Measurements from ENCODE around the gene TBC1D30. TPM values are rescaled to one million over a fixed set of nuclear protein-coding genes. Genes with fewer than 3 reads are reported as not detected.
"Not testable (repeated sequence)": the region's sequence is repeated elsewhere in the genome, so short reads cannot be mapped to it uniquely, and the experiment has no call there.

Gene TBC1D30
- polyA plus RNA-seq, 4 donors, result 5.4 to 6.7 (median 5.8) TPM

DNA sequence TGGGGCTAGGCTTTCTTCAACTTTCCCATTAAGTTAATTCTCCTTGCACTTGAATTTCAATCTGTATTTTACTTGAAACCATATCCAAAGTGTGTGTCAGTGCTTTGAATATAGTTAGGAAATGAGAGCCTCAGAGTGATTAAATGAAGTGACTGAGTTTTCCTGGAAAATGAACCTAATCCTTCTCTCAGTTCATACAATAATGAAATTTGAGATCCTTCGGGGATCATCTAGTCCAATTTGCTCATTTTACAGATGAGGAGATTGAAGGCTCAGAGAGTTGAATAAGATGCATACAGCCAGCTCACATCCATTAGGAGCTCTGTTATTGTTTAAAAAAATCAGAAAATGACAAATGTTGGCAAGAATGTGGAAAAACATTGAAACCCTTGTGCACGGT lies 18.3 kb upstream of the TBC1D30 start:
- no peak for DNase-seq (ENCODE audit: low read depth in 4 of 4, low spot score in 2 of 4)

DNA sequence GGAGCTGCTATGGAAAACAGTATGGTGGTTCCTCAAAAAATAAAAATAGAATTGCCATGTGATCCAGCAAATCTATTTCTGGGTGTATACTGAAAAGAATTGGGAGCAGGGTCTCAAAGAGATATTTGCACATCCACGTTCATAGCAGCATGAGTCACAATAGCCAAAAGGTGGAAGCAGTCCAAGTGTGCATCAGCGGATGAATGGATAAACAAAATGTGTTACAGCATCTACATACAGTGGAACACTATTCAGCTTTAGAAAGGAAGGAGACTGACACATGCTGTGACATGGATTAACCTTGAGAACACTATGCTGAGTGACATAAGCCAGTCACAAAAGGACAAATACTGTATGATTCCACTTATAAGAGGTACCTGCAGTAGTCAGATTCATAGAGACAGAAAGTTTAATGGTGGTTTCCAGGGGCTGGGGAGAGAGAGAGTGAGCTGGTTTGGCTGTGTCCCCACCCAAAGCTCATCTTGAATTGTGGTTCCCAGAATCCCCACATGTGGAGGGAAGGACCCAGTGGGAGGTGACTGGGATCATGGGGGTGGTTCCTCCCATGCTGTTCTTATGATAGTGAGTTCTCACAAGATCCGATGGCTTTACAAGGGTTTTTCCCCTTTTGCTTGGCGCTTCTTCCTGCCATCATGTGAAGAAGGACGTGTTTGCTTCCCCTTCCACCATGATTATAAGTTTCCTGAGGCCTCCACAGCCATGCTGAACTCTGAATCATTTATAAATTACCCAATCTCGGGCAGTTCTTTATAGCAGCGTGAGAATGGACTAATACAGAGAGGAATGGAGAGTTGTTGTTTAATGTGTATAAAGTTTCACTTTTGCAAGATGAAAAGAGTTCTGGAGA lies 17.6 kb upstream of the TBC1D30 start:
- DNase-seq (ENCODE audit: low read depth in 4 of 4, low spot score in 2 of 4), result no peak

DNA sequence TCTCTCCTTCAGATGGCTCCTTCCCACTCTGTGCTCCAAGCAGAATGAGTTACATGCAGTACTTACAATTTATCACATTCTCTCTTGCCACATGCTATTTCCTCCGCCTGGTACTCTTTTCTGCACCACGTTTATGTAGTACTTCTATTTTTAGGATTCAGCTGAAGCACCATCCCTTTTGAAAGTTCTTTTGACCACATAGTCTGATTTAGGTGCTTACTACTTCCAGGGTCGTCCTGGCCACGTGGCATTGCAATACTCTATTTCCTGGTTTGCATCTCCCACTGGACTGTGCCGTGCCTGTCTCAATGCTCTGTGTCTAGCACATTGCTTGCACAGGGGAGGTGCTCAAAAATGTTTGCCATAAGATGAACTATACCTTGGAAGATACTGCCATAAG lies 16.3 kb upstream of the TBC1D30 start:
- DNase-seq (ENCODE audit: low read depth in 4 of 4, low spot score in 2 of 4), result no peak

DNA sequence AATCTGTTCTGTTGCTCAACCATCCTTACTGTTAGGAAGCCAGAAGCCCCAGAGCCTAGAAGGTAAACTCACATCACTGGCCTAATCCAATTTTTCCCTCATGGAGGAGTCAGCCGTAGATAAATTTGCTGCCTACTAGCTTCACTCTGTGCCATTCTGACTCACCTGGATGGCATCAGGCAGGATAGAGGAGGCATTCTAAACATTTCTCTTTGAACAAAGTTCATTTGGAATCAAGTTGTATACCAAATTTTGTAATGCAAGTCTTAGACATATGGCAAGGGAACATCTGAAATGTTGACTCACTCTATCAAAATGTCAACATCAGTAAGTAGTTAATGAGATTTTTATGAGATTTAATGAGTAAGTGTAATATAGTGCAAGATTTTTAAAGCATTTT lies 13.6 kb upstream of the TBC1D30 start:
- DNase-seq (ENCODE audit: low read depth in 4 of 4, low spot score in 2 of 4), result no peak

DNA sequence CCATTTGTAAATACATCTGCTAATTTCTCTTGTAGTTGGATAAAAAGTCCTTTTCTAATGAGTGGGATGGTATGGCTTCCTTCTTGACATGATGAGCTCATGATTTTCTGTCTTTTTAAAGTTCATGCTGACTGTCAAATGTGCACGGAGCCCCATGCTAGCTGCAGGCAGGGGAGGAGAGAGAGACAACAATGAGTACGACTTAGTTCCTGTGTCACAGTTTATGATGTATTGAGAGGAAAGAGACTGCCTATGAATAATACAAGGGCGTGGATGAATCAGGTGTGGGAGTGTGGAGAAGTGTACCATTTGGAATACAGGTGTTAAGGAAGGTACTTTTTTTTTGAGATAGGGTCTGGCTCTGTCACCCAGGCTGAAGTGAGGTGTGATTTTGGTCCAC lies 10.7 kb upstream of the TBC1D30 start:
- no peak for DNase-seq (ENCODE audit: low read depth in 4 of 4, low spot score in 2 of 4)

DNA sequence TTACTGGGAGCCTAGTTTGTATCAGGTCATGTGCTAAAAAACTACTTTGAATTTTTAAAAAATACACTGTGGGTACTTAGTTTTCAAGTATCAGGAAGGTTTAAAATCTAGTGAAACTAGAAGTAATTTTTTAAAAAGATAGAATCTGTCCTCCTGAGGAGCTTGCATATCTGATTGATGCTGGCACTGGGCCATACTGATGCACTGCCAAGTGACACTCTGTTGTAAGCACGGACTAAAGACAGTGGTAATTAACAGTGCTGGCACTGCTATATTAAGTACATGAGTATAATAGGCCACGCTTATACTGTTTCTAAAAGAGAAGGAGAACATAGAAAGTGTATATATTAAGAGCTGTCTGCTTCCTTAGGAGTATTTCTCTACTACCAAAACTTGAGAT lies 10.0 kb upstream of the TBC1D30 start:
- no peak for DNase-seq (ENCODE audit: low read depth in 4 of 4, low spot score in 2 of 4)

DNA sequence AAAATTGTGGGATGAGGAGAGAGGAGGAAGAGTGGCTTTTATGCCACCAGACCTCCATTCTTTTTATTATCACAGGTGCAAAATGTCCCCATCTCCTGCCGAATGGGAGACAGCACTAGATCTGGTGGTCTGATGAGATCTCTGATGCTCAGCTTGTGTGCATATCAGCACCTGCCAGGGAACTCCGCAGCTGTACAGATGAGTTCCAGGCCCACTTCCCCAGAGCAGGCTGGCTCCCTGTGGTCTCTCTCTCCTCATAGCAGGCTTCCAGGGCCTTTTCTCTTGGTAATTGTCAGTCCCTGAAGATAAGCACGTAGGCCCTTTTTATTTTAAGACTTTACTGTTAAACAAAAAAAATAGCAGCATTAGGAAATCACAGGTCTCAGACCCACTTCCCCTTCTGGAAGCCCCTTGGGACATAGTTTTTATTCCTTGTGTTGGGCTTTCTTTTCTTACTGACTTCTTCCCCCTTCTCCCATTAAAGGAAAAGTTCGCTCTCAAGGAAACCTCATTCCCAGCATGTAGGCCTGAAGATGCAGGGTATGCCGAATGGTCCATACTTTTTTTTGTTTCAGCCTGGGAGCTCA lies 4.5 kb upstream of the TBC1D30 start:
- no peak for DNase-seq (ENCODE audit: low read depth in 4 of 4, low spot score in 2 of 4)

DNA sequence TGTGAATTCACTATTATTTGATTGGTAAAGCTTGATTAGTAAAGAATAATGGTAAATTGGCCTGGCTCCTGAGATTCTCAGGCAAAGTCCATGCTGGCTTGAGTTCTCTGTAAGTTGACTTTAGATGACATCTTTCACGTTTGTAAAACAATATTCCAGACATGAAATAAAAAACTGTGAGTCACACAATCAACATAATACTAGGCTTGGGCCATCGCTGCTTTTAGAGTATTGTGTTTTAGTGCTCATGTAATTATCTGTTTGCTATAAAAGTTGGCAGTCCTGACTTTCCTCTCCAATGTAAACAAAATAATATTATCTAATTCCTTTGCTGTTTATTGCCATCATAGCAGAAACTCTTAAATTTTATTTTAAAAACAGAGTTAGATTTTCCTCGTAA lies 3.9 kb upstream of the TBC1D30 start:
- DNase-seq (ENCODE audit: low read depth in 4 of 4, low spot score in 2 of 4), result no peak

DNA sequence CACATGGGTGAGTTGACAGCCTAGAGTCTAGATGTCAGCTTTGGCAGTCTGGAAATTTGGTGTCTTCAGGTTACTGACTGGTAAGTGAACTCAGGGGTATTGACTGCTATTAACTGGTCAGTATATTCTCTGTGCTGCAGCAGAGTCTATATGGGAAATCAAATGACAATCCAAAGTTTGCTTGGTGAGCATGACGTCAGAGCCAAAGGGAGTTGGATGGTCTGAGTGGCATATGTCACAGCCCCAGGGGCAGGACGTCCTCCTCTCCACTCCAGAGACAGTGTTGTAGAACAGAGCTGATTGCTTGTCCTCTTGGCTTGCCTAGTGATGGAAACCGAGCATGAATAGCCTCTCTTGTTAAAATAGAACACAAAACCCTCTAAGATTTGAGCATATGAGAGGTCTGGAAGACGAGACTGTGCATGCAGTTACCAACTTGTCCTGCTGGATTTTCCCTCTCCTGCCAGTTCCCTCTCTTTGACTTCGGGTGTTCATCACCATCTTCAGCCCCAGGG lies 3.3 kb upstream of the TBC1D30 start:
- DNase-seq (ENCODE audit: low read depth in 4 of 4, low spot score in 2 of 4), result no peak

DNA sequence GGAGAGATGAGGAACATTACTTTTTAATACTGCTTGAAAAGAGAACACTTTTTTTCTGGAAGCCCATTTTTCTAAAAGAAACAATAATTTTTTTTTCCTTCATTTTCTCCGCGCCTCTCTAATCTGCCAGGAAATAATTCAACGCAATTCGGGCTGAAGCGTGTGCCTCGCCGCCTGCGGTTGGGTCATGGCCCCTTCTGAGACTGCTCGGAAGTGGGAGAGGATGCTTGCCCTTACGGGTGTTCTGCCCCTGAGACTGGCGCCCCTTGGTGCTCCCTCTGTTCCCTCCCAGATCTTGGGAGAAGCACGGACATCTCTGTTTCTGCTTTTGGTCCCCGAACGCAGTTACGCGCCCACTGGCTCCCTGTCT lies 332 bp upstream of the TBC1D30 start:
- no peak for DNase-seq (ENCODE audit: low read depth in 4 of 4, low spot score in 2 of 4)

DNA sequence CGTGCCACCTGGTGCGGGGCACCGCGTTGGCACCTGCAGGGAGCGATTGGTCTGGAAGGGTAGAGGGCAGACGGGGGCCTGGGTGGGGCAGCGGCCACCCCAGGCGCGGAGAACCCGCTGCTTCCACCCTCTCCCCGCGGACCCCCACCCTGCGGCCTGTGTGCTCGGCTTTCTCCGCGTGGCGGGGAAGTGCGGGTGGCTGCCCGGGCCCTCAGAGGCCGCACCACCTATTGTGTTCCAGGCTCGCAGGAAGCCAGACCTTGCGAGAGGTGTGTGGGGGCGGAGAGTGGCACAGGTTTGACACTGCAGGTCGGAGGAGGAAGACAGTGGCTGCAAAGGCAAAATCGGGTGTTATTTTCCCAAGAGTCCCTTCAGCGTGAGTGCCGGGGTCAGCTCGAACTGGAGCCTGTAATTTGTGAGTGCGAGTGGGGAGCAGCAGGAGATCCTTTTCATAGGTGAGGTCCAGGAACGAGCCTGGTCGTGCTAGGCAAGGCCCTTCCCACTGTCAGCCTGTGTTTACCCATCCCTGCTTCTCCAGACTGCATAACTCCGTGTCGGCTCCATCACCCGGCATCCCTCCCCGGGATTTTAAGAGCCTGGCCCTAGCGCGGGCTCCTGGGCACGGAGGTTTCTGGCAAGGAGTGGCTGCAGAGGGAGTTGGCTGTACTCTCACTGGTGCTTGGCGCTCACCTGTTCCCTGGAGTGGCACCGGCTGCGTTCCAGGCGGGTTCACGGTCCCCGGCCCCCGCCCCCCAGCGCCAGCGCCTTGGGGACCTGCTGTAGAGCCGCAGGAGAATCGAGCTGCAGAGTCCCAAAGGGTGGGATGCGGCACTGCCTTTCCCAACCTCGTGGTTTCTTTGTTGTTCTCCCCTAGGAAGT lies 935 bp downstream of the TBC1D30 start:
- DNase-seq (ENCODE audit: low read depth in 4 of 4, low spot score in 2 of 4), result no peak

DNA sequence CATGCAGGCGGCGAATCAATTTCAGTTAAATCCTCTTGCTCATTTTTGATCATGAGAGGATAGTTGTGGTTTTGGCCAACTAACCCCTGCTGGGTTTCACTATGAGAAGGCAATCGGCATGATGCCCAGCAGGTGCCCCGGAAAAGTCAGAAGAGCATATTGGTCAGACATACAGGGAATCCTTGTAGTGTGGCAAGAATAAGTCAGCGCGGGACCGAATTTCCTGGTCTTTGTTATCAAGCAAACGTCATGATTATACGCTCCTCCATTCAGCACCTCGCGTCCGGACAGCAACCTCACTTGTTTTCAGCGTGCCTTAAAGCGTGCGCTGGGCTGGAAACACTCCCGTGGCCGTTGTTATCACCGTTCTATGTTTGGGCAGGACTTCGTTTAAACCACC lies 1.8 kb downstream of the TBC1D30 start:
- peak; percentile 51 to 86 (median 63) for DNase-seq (ENCODE audit: low read depth in 4 of 4, low spot score in 2 of 4)

DNA sequence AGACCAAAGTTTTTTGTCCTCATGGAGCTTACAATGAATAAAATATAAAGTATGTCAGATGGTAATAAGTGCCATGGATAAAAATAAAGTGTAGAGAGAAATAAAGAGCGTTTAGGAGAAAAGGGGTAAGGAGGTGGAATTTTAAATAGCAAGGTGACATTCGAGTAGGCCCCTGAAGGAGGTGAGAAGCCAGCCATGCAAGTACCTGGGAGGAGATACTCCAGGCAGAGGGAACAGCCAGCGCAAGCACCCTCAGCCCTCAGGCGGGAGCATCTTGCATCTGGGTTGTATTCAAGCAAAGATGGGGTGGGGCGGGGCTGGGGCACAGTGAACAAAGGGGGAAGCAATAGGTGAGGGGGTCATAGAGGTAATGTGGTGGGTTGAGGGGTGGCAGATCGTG lies 4.3 kb downstream of the TBC1D30 start:
- DNase-seq (ENCODE audit: low read depth in 4 of 4, low spot score in 2 of 4), result no peak

DNA sequence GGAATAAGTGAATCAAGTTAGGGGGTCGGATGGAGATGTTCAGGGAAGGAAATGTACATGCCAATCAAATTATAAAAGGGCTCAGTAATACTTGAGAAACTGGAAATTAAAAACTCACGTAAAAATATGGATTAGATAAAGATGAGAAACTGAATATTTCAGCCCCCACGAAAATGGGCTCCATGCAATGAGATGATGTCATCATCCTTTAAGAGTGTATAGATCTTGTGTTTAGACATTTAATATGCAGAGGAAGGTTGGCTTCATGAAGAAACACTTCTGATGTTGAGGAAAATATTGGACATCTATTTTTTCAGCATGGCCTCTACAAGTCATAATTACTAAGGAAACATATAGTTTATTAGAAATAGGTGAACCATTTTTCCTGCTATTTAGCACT lies 9.5 kb downstream of the TBC1D30 start:
- no peak for DNase-seq (ENCODE audit: low read depth in 4 of 4, low spot score in 2 of 4)

DNA sequence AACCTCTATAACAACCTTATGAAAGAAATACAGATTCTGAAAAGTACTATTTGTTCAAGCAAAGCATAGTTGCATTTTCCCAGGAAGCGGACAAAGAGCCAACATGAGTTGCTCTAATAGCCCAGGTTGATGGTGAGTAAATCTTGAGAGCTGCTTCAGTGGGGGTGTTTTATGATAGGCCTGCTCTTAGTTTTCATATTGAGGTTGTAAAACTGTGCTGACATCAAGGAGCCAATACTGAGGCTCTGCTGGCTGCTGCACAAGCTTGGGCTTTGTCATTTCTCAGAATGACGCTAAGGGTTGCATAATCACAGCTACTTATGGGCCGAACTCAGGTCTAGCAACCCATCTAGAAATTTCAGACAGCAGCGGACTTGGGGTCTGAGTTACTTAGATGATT lies 11.5 kb downstream of the TBC1D30 start:
- DNase-seq (ENCODE audit: low read depth in 4 of 4, low spot score in 2 of 4), result no peak

DNA sequence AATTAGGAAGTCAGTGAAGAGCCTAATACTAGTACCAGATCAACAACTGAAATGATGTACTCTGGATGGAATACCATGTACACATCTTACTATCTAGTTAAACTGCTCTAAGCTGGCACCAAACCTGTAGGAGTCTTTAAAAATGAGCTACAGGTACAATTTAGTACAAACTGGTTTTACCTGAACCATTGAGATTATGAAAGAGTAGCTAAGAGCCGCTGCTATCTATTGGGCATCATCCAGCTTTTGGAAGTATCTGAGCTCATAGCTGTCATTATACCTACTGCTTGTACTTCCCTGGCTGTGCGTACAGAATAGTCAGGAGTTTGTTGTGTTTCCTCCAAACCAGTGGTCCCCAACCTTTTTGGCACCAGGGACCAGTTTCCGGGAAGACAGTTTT lies 12.4 kb downstream of the TBC1D30 start:
- DNase-seq (ENCODE audit: low read depth in 4 of 4, low spot score in 2 of 4), result no peak

DNA sequence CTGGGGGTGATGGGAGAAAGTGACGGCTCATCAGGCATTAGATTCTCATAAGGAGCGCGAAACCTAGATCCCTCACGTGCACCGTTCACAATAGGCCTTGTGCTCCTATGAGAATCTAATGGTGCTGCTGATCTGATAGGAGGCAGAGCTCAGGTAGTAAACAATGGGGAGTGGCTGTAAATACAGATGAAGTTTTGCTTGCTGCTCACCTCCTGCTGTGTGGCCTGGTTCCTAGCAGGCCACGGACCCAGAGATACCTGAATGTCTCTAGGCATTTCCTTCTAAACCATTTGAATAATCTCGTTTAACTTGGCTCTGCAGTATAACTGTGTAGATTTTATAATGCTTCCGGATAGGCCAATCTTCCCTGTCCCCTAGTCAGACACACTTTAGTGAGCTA lies 13.0 kb downstream of the TBC1D30 start:
- DNase-seq (ENCODE audit: low read depth in 4 of 4, low spot score in 2 of 4), result no peak

DNA sequence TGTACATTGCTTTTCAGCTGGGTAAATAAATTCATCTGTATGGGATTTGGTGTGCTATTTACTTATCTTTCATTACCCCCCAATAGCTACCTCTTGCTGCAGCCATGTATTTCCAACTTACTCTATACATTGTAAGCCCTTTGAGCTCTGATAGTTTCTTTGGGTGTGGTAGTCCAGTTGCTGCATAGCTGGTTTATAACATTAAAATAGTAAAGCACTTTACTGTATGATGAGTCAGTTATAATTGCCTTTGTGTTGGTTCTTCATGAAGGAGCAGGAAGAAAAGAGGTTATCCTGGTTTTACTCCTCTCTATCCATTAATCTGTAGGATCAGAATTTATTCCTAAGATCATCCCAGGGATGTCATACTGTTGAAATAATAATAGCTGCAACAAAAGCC lies 15.7 kb downstream of the TBC1D30 start:
- DNase-seq (ENCODE audit: low read depth in 4 of 4, low spot score in 2 of 4), result no peak

DNA sequence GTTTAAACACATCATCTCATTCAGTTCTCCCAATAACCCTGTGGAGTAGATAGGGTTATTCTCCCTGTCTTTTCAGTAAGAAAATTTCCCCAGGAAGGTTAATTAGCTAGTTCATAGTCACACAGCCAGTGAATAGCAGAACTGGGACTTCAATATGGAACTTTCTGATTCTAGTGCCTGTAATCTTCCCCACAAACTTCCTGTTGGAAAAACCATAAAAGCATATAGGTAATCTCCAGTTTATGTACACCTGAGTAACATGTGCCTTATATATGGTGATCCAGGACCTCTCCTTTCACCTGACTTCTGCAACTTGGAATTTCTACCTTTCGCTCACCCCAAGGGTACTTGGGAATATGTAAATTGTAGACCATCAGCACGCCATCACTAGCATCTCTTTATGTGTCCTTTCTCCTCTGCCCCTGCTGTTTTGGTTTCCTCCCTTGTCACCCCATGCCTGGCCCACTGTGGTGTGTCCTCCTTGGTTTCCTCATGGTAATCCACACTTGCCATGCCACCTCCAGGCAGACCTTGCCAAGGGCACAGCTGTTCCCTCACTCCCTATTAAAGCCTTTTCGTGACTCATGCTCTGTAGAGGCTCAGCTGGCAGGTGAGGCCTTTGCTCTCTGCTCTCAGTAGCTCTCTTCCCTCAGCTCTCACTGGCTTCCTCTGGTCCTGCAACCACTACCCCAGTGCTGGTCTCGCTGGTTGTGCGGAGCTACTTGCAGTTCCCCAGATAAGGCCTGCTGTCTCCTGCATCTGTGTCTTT lies 16.7 kb downstream of the TBC1D30 start:
- DNase-seq (ENCODE audit: low read depth in 4 of 4, low spot score in 2 of 4), result no peak

DNA sequence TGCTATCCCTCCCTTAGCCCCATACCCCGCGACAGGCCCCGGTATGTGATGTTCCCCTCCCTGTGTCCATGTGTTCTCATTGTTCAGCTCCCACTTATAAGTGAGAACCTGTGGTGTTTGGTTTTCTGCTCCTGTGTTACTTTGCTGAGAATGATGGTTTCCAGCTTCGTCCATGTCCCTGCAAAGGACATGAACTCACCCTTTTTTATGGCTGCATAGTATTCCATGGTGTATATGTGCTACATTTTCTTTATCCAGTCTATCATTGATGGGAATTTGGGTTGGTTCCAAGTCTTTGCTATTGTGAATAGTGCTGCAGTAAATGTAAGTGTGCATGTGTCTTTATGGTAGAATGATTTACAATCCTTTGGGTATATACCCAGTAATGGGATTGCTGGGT lies 24.0 kb downstream of the TBC1D30 start:
- DNase-seq (ENCODE audit: low read depth in 4 of 4, low spot score in 2 of 4), result not testable (repeated sequence)
